H9 (cell line): ENCODE measurements around the gene PLA2G4D. TPM values are rescaled to one million over a fixed set of nuclear protein-coding genes. Genes with fewer than 3 reads are reported as not detected.

Experiments
- DNase-seq: peaks from one replicate; pipeline ENCODE4 v3.0.0-alpha.2; 2017
- H2AFZ ChIP-seq: one replicate; pipeline ENCODE4 v1.6.1; 2013; ENCODE audit warnings: mild to moderate bottlenecking, low read length, control low read depth, moderate library complexity
- H2AK5ac ChIP-seq: 2 replicates; pipeline ENCODE4 v1.6.1; 2013; ENCODE audit warnings: low read length, control low read depth, mixed read lengths; ENCODE audit not compliant: insufficient read length
- H2BK120ac ChIP-seq: one replicate; pipeline ENCODE4 v1.6.1; 2013; ENCODE audit warnings: low read depth, mild to moderate bottlenecking, low read length, control low read depth, inconsistent platforms; ENCODE audit not compliant: poor library complexity, severe bottlenecking
- H2BK12ac ChIP-seq: 2 replicates; pipeline ENCODE4 v1.6.1; 2013; ENCODE audit warnings: low read length, control low read depth, mixed read lengths, low read depth; ENCODE audit not compliant: insufficient read length
- H2BK15ac ChIP-seq: 2 replicates; pipeline ENCODE4 v1.6.1; 2013; ENCODE audit warnings: low read depth, low read length, control low read depth
- H2BK20ac ChIP-seq: one replicate; pipeline ENCODE4 v1.6.1; 2013; ENCODE audit warnings: low read depth, mild to moderate bottlenecking, low read length, control low read depth, inconsistent platforms; ENCODE audit not compliant: poor library complexity, severe bottlenecking
- H2BK5ac ChIP-seq: 2 replicates; pipeline ENCODE4 v1.6.1; 2013; ENCODE audit warnings: low read length, control low read depth, mixed read lengths; ENCODE audit not compliant: insufficient read length
- H3K14ac ChIP-seq: 2 replicates; pipeline ENCODE4 v1.6.1; 2013; ENCODE audit warnings: low read length, control low read depth; ENCODE audit not compliant: insufficient read depth
- H3K18ac ChIP-seq: 2 replicates; pipeline ENCODE4 v1.6.1; 2013; ENCODE audit warnings: low read depth, mild to moderate bottlenecking, mixed read lengths, low read length, control low read depth; ENCODE audit not compliant: insufficient read length
- H3K23ac ChIP-seq: 2 replicates; pipeline ENCODE4 v1.6.1; 2013; ENCODE audit warnings: low read length, control low read depth, mixed read lengths, low read depth; ENCODE audit not compliant: insufficient read length
- H3K23me2 ChIP-seq: 2 replicates; pipeline ENCODE4 v1.6.1; 2013; ENCODE audit warnings: low read depth, mild to moderate bottlenecking, mixed read lengths, low read length, control low read depth; ENCODE audit not compliant: insufficient read length, poor library complexity, severe bottlenecking
- H3K27ac ChIP-seq: 2 replicates; pipeline ENCODE4 v1.5.1; 2013; ENCODE audit warnings: low read length, control low read depth, mixed read lengths, low read depth; ENCODE audit not compliant: insufficient read length
- H3K27me3 ChIP-seq: 2 replicates; pipeline ENCODE4 v1.6.1; 2013; ENCODE audit warnings: low read length, control low read depth, inconsistent platforms; ENCODE audit not compliant: insufficient read depth
- H3K4ac ChIP-seq: 2 replicates; pipeline ENCODE4 v1.6.1; 2013; ENCODE audit warnings: low read depth, mild to moderate bottlenecking, control low read depth, inconsistent platforms, low read length, moderate library complexity
- H3K4me1 ChIP-seq: 2 replicates; pipeline ENCODE4 v1.6.1; 2013; ENCODE audit warnings: low read length, control low read depth, inconsistent platforms; ENCODE audit not compliant: insufficient read depth
- H3K4me2 ChIP-seq: 2 replicates; pipeline ENCODE4 v1.6.1; 2013; ENCODE audit warnings: low read length, control low read depth, mixed read lengths; ENCODE audit not compliant: insufficient read length, insufficient read depth
- H3K56ac ChIP-seq: 2 replicates; pipeline ENCODE4 v1.6.1; 2013; ENCODE audit warnings: low read depth, mild to moderate bottlenecking, mixed read lengths, low read length, control low read depth; ENCODE audit not compliant: insufficient read length
- H3K79me1 ChIP-seq: 2 replicates; pipeline ENCODE4 v1.6.1; 2013; ENCODE audit warnings: low read depth, mild to moderate bottlenecking, moderate library complexity, low read length, control low read depth, inconsistent platforms; ENCODE audit not compliant: insufficient read depth, poor library complexity, severe bottlenecking
- H3K79me2 ChIP-seq: 2 replicates; pipeline ENCODE4 v1.6.1; 2013; ENCODE audit warnings: low read length, control low read depth, inconsistent platforms; ENCODE audit not compliant: insufficient read depth
- H3K9ac ChIP-seq: 2 replicates; pipeline ENCODE4 v1.6.1; 2013; ENCODE audit warnings: low read length, control low read depth, mixed read lengths; ENCODE audit not compliant: insufficient read length; ENCODE audit errors: extremely low read depth
- H3K9me3 ChIP-seq: one replicate; pipeline ENCODE4 v1.6.1; 2013; ENCODE audit warnings: low read depth, low read length, inconsistent platforms; ENCODE audit not compliant: control insufficient read depth
- H3T11ph ChIP-seq: one replicate; pipeline ENCODE4 v1.6.1; 2013; ENCODE audit warnings: mild to moderate bottlenecking, low read length, control low read depth, inconsistent platforms
- H4K20me1 ChIP-seq: one replicate; pipeline ENCODE4 v1.6.1; 2013; ENCODE audit not compliant: control insufficient read depth, insufficient read length, insufficient read depth
- H4K5ac ChIP-seq: 2 replicates; pipeline ENCODE4 v1.6.1; 2013; ENCODE audit warnings: low read depth, mild to moderate bottlenecking, mixed read lengths, low read length, control low read depth; ENCODE audit not compliant: insufficient read length
- H4K8ac ChIP-seq: replicated peaks from 2 replicates; pipeline ENCODE4 v1.6.1; 2013; ENCODE audit warnings: low read length, control low read depth, mixed read lengths, low read depth; ENCODE audit not compliant: insufficient read length
- H4K91ac ChIP-seq: 2 replicates; pipeline ENCODE4 v1.6.1; 2013; ENCODE audit warnings: low read depth, mild to moderate bottlenecking, moderate library complexity, mixed read lengths, low read length, control low read depth; ENCODE audit not compliant: insufficient read length
- H3K27ac Mint-ChIP-seq, 3 experiments: 2 replicates in 2 of 3; 3 replicates in 1 of 3; pipeline ENCODE4 v1.8.0; 2020 to 2021; ENCODE audit warnings: mixed read lengths in 3 of 3, mild to moderate bottlenecking in 1 of 3, moderate library complexity in 1 of 3
- H3K27me3 Mint-ChIP-seq: 2 replicates; pipeline ENCODE4 v1.8.0; 2021; ENCODE audit warnings: low read depth, mild to moderate bottlenecking, moderate library complexity, mixed read lengths
- H3K36me3 Mint-ChIP-seq, 3 experiments: 2 replicates in 2 of 3; 3 replicates in 1 of 3; pipeline ENCODE4 v1.8.0; 2020 to 2021; ENCODE audit warnings: low read depth in 3 of 3, mixed read lengths in 3 of 3; ENCODE audit not compliant: insufficient read depth in 1 of 3
- H3K4me1 Mint-ChIP-seq, 2 experiments: 2 replicates each; pipeline ENCODE4 v1.8.0; 2020; ENCODE audit warnings: mixed read lengths in 2 of 2
- H3K4me3 Mint-ChIP-seq, 2 experiments: 2 replicates in 1 of 2; 3 replicates in 1 of 2; pipeline ENCODE4 v1.8.0; 2020 to 2021; ENCODE audit warnings: mild to moderate bottlenecking in 2 of 2, mixed read lengths in 2 of 2, moderate library complexity in 1 of 2
- H3K9me3 Mint-ChIP-seq, 2 experiments: 2 replicates in 1 of 2; 3 replicates in 1 of 2; pipeline ENCODE4 v1.8.0; 2020; ENCODE audit warnings: mild to moderate bottlenecking in 2 of 2, mixed read lengths in 2 of 2, moderate library complexity in 1 of 2
- CTCF ChIP-seq: fragments of 200-600 bp; sonication (generic); conservative IDR thresholded peaks from 3 replicates; pipeline ENCODE4 v1.8.0; 2021; ENCODE audit warnings: antibody characterized with exemption, mild to moderate bottlenecking
- WGBS: extraction: QIAGEN DNeasy Blood & Tissue Kit; methylation state at CpG from one replicate; pipeline ENCODE4 v1.1.7; 2013; ENCODE audit warnings: missing lambda C conversion rate, low lambda C conversion rate, mixed read lengths; ENCODE audit not compliant: insufficient read length; ENCODE audit errors: extremely low coverage; 5-methylcytosine and 5-hydroxymethylcytosine counted together
- total RNA-seq: library from RNA; stranded (reverse); gene quantifications from 2 replicates; pipeline ENCODE4 v1.2.1, GENCODE V29; 2021

Gene PLA2G4D
- total RNA-seq, 1 experiment from 2014 or later = 0.33 TPM

- H3K4me1 Mint-ChIP-seq = no peaks in the 10 kb centered on the region
Measured at GRCh38 chr15:42024303-42024702, 70.1 kb downstream of the PLA2G4D start.

More at GRCh38 chr15:42024303-42024702, 70.1 kb downstream of the PLA2G4D start:
- Histone ChIP-seq H4K8ac (no peak overlapping the region), H3K9me3 (peaks cover 26% of the 10 kb centered on the region), H4K20me1 (no peaks in the 10 kb centered on the region), H3K56ac (no peak overlapping the region), H3K9ac (no peak overlapping the region), H3K79me1 (no peaks in the 10 kb centered on the region), H3K27ac (no peak overlapping the region), H2BK20ac (no peak overlapping the region), H3K79me2 (no peaks in the 10 kb centered on the region), H4K5ac (no peak overlapping the region), H3K18ac (no peak overlapping the region), H3K14ac (no peak overlapping the region), H4K91ac (no peak overlapping the region), H2BK120ac (no peak overlapping the region), H2BK15ac (no peak overlapping the region), H2AFZ (no peak overlapping the region), H3K23me2 (no peaks in the 10 kb centered on the region), H3K4ac (no peak overlapping the region), H3K4me2 (no peak overlapping the region), H2BK5ac (no peak overlapping the region), H3K27me3 (no peaks in the 10 kb centered on the region), H3T11ph (no peak overlapping the region), H2AK5ac (no peak overlapping the region), H2BK12ac (no peak overlapping the region), H3K4me1 (no peaks in the 10 kb centered on the region), H3K23ac (no peak overlapping the region)
- H3K36me3 Mint-ChIP-seq = peaks cover 15 to 26% (median 16%) of the 10 kb centered on the region in 3 experiments
- WGBS = no CpG with 5 or more reads among the region's 4 CpGs
- H3K4me3 Mint-ChIP-seq = no peak overlapping the region
- peaks cover 47 to 53% of the 10 kb centered on the region in 2 experiments for H3K9me3 Mint-ChIP-seq
- no peak for TF ChIP-seq CTCF
- no peak for DNase-seq
- no peak overlapping the region for H3K27ac Mint-ChIP-seq
- peaks cover 19% of the 10 kb centered on the region for H3K27me3 Mint-ChIP-seq
